ENCODE data around the gene BORA. TPM values are rescaled to one million over a fixed set of nuclear protein-coding genes. Genes with fewer than 3 reads are reported as not detected.
A peak's percentile ranks its signal among the peaks of the same experiment; 100 is the strongest.

The BORA gene
- total and polyA plus RNA-seq, 10 of the 15 experiments (the other 5 are each of a cell fraction or from before 2014, with no cell fraction given): 15.1 to 38.7 (median 23.2) TPM

- TF ChIP-seq ZBTB11 (CRISPR knock-in tag; IDR thresholded peaks at IDR 0.05): peak; percentile 73
- TF ChIP-seq YY1 (IDR thresholded peaks at IDR 0.05; ENCODE audit: low read depth, low read length): peak; percentile 28; the same call in 1 of the 2 replicates
- TF ChIP-seq FOS (IDR thresholded peaks at IDR 0.05; ENCODE audit: borderline replicate concordance, extremely low read depth, insufficient read length): no peak
- TF ChIP-seq PRDM15 (CRISPR knock-in tag; IDR thresholded peaks at IDR 0.05): no peak
- peak; percentile 37 for TF ChIP-seq MLLT1 (IDR thresholded peaks at IDR 0.05)
- no peak for TF ChIP-seq SUZ12 (IDR thresholded peaks at IDR 0.05; ENCODE audit: unreplicated experiment)
- peak; percentile 88 for TF ChIP-seq POLR2A (IDR thresholded peaks at IDR 0.05; ENCODE audit: low read depth, low read length)
- TF ChIP-seq RUNX3 (IDR thresholded peaks at IDR 0.05; ENCODE audit: low read length): peak; percentile 82
- peak; percentile 75; the same call in 1 of the 2 replicates for TF ChIP-seq LARP7 (IDR thresholded peaks at IDR 0.05)
- TF ChIP-seq HSF1 (IDR thresholded peaks at IDR 0.05; ENCODE audit: low read depth, low read length): no peak
- 0 out of 2 replicates have a peak, but pooled peaks have one; percentile 3 for TF ChIP-seq TCF12 (IDR thresholded peaks at IDR 0.05; ENCODE audit: low read depth, low read length)
- no peak for TF ChIP-seq NR2F1 (conservative IDR thresholded peaks at IDR 0.05)
- no peak for TF ChIP-seq RAD21 (IDR thresholded peaks at IDR 0.05; ENCODE audit: insufficient read depth, low read depth, low read length)
- peak; percentile 87; the same call in 1 of the 2 replicates for TF ChIP-seq ASH2L (IDR thresholded peaks at IDR 0.05; ENCODE audit: borderline replicate concordance, low read depth)
- peak; percentile 78 for TF ChIP-seq E4F1 (IDR thresholded peaks at IDR 0.05; ENCODE audit: borderline replicate concordance, partially characterized antibody)
- TF ChIP-seq TBL1XR1 (IDR thresholded peaks at IDR 0.05; ENCODE audit: low read depth, low read length): no peak
Observed at GRCh38 chr13:72781451-72782439, 54.0 kb downstream of the BORA start, which contains the start of the genes DIS3 and PIBF1 (continued).
